ENCODE measurements around the gene MRPL19. TPM values are rescaled to one million over a fixed set of nuclear protein-coding genes. Genes with fewer than 3 reads are reported as not detected.

MRPL19 gene
- total RNA-seq, 1 experiment from 2014 or later: 50.2 TPM

DNA sequence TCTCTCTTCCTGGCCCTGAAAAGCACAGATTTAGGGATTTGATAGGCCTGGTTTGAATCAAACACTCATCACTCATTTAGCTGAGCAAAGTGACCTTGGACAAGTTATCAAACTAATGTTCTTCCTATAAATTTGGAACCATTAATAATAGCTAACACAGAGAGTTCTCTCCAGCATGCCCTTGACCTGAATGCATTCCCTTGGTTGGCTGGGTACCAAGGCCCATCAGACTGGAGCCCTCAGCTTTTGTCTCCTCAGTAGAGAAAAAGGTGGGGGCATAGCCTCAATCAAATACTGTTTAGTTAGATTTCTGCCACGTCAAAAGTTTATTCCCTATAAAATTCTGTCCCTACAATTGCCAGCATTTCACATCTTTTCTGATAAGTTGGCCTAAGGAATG lies 13.8 kb upstream of the MRPL19 start:
- ATAC-seq (no peak), DNase-seq (ENCODE audit: low read depth, low spot score) (no peak)
- TF ChIP-seq, protein P1, sequence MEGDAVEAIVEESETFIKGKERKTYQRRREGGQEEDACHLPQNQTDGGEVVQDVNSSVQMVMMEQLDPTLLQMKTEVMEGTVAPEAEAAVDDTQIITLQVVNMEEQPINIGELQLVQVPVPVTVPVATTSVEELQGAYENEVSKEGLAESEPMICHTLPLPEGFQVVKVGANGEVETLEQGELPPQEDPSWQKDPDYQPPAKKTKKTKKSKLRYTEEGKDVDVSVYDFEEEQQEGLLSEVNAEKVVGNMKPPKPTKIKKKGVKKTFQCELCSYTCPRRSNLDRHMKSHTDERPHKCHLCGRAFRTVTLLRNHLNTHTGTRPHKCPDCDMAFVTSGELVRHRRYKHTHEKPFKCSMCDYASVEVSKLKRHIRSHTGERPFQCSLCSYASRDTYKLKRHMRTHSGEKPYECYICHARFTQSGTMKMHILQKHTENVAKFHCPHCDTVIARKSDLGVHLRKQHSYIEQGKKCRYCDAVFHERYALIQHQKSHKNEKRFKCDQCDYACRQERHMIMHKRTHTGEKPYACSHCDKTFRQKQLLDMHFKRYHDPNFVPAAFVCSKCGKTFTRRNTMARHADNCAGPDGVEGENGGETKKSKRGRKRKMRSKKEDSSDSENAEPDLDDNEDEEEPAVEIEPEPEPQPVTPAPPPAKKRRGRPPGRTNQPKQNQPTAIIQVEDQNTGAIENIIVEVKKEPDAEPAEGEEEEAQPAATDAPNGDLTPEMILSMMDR (IDR thresholded peaks at IDR 0.05): no peak
- TF ChIP-seq POLR2AphosphoS5 (IDR thresholded peaks at IDR 0.05; ENCODE audit: low read depth, low read length) (no peak), SIN3A (IDR thresholded peaks at IDR 0.05; ENCODE audit: borderline replicate concordance, insufficient read depth, low read depth, low read length) (no peak), TCF7L2 (IDR thresholded peaks at IDR 0.05; ENCODE audit: low read depth, low read length) (no peak)
- TF ChIP-seq, protein P2, sequence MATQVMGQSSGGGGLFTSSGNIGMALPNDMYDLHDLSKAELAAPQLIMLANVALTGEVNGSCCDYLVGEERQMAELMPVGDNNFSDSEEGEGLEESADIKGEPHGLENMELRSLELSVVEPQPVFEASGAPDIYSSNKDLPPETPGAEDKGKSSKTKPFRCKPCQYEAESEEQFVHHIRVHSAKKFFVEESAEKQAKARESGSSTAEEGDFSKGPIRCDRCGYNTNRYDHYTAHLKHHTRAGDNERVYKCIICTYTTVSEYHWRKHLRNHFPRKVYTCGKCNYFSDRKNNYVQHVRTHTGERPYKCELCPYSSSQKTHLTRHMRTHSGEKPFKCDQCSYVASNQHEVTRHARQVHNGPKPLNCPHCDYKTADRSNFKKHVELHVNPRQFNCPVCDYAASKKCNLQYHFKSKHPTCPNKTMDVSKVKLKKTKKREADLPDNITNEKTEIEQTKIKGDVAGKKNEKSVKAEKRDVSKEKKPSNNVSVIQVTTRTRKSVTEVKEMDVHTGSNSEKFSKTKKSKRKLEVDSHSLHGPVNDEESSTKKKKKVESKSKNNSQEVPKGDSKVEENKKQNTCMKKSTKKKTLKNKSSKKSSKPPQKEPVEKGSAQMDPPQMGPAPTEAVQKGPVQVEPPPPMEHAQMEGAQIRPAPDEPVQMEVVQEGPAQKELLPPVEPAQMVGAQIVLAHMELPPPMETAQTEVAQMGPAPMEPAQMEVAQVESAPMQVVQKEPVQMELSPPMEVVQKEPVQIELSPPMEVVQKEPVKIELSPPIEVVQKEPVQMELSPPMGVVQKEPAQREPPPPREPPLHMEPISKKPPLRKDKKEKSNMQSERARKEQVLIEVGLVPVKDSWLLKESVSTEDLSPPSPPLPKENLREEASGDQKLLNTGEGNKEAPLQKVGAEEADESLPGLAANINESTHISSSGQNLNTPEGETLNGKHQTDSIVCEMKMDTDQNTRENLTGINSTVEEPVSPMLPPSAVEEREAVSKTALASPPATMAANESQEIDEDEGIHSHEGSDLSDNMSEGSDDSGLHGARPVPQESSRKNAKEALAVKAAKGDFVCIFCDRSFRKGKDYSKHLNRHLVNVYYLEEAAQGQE (IDR thresholded peaks at IDR 0.05; ENCODE audit: insufficient read depth in 1 of 2, low read depth in 2 of 2, low read length in 1 of 2): no peak
- no TSS peak for BruUV-seq (replicated peaks)
- Histone ChIP-seq H3K27ac (ENCODE audit: low read length) (no peak overlapping the region), H3K4me3 (ENCODE audit: low read depth in 2 of 2, low read length in 2 of 2) (no peak overlapping the region), H3K4me1 (ENCODE audit: control insufficient read depth, insufficient read depth, low read length) (no peaks in the 10 kb centered on the region), H3K9me3 (ENCODE audit: control insufficient read depth, insufficient read depth, low read depth, low read length) (no peaks in the 10 kb centered on the region), H3K27me3 (ENCODE audit: control insufficient read depth, insufficient read depth, low read length) (peaks cover 3% of the 10 kb centered on the region; the same call in 1 of the 2 replicates), H3K36me3 (ENCODE audit: control insufficient read depth, insufficient read depth, low read length) (no peaks in the 10 kb centered on the region; the same call in 1 of the 2 replicates)
- intact Hi-C loops (cut with micrococcal nuclease; ENCODE audit: unreplicated experiment) (no loop called here), in situ Hi-C loops (cut with HindIII; ENCODE audit: low pct_unique_long_range_greater_than_20kb, low sequenced_read_pairs) (no loop called here)
- ChIA-PET POLR2A (no interaction called here), CTCF (no interaction called here)

DNA sequence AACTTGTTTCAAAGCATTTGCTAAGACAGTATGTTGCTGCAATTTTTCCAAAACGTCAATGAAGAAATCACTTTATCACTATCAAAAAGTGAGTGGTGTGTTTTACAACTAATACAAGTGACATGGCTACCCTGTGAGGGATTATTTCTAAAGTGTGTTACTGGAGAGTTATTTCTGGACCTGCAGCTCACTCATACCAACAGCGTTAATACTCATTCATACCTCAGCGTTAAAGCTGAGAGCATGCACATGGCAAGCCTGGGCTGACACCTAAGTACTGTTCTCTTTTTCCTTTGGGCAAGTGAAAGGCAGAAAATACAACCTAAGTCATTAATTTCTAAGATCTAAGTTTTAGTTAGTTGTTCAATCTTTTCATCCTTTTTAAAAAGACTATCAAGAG lies 13.0 kb upstream of the MRPL19 start:
- H3K9me3 ChIP-seq (ENCODE audit: control insufficient read depth, insufficient read depth, low read depth, low read length): no peaks in the 10 kb centered on the region
- DNase-seq (ENCODE audit: low read depth, low spot score) (no peak), ATAC-seq (no peak)
- no peak overlapping the region for H3K4me3 ChIP-seq (ENCODE audit: low read depth in 2 of 2, low read length in 2 of 2)
- ChIA-PET CTCF (interaction anchor here (0.7 kb wide), 1 partner anchor 725 kb away, joined by 3 read pairs; no protein-coding TSS in a partner anchor), POLR2A (no interaction called here)
- H3K36me3 ChIP-seq (ENCODE audit: control insufficient read depth, insufficient read depth, low read length): no peaks in the 10 kb centered on the region; the same call in 1 of the 2 replicates
- H3K4me1 ChIP-seq (ENCODE audit: control insufficient read depth, insufficient read depth, low read length): no peaks in the 10 kb centered on the region
- H3K27me3 ChIP-seq (ENCODE audit: control insufficient read depth, insufficient read depth, low read length): peaks cover 3% of the 10 kb centered on the region; the same call in 1 of the 2 replicates
- in situ Hi-C loops (cut with HindIII; ENCODE audit: low pct_unique_long_range_greater_than_20kb, low sequenced_read_pairs) (no loop called here), intact Hi-C loops (cut with micrococcal nuclease; ENCODE audit: unreplicated experiment) (no loop called here)
- TF ChIP-seq, protein P2 (IDR thresholded peaks at IDR 0.05; ENCODE audit: insufficient read depth in 1 of 2, low read depth in 2 of 2, low read length in 1 of 2): no peak
- TF ChIP-seq TCF7L2 (IDR thresholded peaks at IDR 0.05; ENCODE audit: low read depth, low read length) (no peak), SIN3A (IDR thresholded peaks at IDR 0.05; ENCODE audit: borderline replicate concordance, insufficient read depth, low read depth, low read length) (no peak), POLR2AphosphoS5 (IDR thresholded peaks at IDR 0.05; ENCODE audit: low read depth, low read length) (no peak)
- TF ChIP-seq, protein P1 (IDR thresholded peaks at IDR 0.05): no peak
- BruUV-seq (replicated peaks): no TSS peak
- H3K27ac ChIP-seq (ENCODE audit: low read length): no peak overlapping the region
